ENCODE results near the gene LRP4. TPM values are rescaled to one million over a fixed set of nuclear protein-coding genes. Genes with fewer than 3 reads are reported as not detected.
"Not testable (repeated sequence)": the region's sequence is repeated elsewhere in the genome, so short reads cannot be mapped to it uniquely, and the experiment has no call there.

The LRP4 gene, protein sequence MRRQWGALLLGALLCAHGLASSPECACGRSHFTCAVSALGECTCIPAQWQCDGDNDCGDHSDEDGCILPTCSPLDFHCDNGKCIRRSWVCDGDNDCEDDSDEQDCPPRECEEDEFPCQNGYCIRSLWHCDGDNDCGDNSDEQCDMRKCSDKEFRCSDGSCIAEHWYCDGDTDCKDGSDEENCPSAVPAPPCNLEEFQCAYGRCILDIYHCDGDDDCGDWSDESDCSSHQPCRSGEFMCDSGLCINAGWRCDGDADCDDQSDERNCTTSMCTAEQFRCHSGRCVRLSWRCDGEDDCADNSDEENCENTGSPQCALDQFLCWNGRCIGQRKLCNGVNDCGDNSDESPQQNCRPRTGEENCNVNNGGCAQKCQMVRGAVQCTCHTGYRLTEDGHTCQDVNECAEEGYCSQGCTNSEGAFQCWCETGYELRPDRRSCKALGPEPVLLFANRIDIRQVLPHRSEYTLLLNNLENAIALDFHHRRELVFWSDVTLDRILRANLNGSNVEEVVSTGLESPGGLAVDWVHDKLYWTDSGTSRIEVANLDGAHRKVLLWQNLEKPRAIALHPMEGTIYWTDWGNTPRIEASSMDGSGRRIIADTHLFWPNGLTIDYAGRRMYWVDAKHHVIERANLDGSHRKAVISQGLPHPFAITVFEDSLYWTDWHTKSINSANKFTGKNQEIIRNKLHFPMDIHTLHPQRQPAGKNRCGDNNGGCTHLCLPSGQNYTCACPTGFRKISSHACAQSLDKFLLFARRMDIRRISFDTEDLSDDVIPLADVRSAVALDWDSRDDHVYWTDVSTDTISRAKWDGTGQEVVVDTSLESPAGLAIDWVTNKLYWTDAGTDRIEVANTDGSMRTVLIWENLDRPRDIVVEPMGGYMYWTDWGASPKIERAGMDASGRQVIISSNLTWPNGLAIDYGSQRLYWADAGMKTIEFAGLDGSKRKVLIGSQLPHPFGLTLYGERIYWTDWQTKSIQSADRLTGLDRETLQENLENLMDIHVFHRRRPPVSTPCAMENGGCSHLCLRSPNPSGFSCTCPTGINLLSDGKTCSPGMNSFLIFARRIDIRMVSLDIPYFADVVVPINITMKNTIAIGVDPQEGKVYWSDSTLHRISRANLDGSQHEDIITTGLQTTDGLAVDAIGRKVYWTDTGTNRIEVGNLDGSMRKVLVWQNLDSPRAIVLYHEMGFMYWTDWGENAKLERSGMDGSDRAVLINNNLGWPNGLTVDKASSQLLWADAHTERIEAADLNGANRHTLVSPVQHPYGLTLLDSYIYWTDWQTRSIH (N-terminal part only)
- 2.5 TPM for polyA plus RNA-seq (2012; ENCODE audit: insufficient read depth, insufficient read length)

DNA sequence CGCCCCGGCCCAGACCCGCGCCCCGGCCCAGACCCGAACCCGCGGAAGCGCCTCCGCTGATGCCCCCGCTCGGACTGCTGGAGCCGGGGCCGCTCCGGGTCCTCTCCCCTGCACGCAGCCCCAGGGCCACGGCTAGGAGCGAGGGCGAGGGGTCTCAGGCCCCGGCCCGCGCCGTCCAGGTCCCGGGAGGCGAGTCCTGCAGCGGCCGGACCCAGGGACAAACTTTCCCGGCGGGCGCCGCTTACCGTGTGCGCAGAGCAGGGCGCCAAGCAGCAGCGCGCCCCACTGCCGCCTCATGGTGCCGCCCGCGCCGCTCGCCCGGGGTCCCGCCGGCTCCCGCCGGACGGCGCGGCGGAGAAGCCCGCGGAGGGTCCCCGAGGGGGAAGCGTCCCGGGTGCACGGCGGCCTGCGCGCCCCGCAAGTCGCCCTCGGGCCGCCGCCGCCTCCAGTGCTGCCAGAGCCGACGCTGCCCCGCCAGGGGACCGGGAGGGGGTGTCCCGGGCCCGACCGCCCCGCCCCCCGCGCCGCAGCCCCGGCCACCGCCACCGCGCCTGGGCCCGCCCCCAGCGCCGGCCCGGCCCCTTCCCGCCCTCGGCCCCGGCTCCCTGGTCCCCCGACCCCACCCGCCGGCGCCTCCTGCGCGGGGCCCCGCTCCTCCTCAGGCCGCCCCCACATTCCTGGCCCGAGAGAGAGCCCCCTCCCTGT, at the start of gene LRP4:
Gene LRP4 (minus strand): TSS at position 468 of the 705 bp plus-strand sequence. CDS start 171 bp downstream, at position 297.
- no peak for DNase-seq (ENCODE audit: low read depth, low spot score)
- peak within 1 kb of the TSS; percentile 47 for H3K4me3 ChIP-seq (ENCODE audit: low read length)

DNA sequence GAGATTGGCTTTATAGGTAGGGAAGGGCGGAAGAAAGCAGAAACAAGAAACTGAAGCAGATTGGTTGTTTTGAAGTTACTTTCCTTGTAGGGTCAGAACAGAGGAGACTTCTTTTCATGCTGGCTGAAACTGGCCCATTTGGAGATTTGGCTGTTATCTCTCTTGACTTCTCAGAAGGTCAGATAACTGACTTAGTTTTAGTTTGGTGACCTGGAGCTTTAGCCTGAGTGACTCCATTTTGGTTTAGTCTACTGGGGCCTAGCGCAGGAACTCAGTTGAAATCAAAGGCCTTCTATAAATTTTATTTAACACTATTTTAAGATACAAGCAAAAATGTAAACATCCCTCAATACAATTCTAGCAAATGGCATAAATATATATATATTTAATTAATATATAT, 49.6 kb upstream of the LRP4 start:
- DNase-seq (ENCODE audit: low read depth, low spot score), result no peak
- no peak overlapping the region for H3K4me3 ChIP-seq (ENCODE audit: low read length)

DNA sequence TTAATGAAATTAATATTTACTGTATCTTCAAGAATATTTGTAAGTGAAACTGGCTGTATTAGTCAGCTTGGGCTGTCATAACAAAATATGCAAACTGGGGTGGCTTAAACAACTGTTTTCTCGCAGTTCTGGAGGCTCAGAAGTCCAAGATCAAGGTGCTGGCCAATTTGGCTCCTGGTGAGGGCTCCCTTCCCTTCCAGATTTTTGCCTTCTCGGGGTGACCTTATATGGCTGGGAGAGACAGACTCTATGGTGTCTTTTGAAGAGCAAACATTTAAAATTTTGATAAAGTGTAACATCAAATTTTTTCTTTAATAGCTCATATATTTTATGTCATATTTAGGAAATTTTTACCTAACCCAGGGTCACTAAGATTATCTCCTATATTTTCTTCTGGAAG, 48.4 kb upstream of the LRP4 start:
- H3K4me3 ChIP-seq (ENCODE audit: low read length), result no peak overlapping the region
- no peak for DNase-seq (ENCODE audit: low read depth, low spot score)

DNA sequence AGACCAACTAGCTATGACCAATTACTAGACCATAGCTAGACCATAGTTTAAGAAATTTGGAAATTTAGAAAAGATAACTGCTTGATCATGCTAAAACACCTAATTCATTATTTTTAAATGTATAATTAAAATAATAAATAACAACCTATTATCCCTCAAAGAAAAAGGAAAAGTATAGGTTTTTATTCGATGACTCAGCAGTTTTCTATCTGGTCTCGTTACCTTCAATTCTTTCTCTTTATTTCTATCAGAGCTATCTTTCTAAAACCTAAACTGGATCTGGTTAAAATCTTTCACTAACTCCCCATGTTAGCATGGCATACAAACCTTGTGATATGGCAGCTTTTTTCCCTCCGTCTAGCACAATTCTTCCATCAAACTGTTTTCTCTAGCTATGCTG, 45.5 kb upstream of the LRP4 start:
- no peak overlapping the region for H3K4me3 ChIP-seq (ENCODE audit: low read length)
- DNase-seq (ENCODE audit: low read depth, low spot score), result no peak

DNA sequence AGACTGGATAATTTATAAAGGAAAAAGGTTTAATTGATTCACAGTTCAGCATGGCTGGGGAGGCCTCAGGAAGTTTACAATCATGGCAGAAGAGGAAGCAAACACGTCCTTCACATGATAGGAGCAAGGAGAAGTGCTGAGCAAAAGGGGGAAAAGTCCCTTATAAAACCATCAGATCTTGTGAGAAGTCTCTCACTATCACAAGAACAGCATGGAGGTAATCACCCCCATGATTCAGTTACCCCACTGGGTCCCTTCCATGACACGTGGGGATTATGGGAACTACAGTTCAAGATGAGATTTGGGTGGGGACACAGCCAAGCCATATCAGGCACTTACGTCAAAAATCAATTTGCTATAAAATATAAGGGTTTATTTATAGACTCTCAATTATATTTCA, 43.5 kb upstream of the LRP4 start:
- DNase-seq (ENCODE audit: low read depth, low spot score); H3K4me3 ChIP-seq (ENCODE audit: low read length): not testable (repeated sequence)

DNA sequence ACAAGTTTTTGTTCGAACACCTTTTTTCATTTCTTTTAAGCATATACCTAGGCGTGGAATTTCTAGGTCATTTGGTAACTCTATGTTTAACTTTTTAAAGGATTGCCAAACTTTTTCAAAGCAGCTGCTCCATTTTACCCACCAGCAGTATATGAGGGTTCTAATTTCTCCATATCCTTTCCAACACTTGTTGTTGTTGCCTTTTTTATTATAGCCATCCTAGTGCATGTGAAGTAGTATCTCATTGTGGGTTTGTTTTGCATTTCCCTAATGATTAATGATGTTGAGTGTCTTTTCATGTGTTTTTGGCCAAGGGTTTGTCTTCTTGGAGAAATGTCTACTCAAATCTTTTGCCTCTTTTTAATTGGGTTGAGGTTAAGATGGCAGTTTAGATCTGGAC, 42.7 kb upstream of the LRP4 start:
- no peak for DNase-seq (ENCODE audit: low read depth, low spot score)
- no peak overlapping the region for H3K4me3 ChIP-seq (ENCODE audit: low read length)

DNA sequence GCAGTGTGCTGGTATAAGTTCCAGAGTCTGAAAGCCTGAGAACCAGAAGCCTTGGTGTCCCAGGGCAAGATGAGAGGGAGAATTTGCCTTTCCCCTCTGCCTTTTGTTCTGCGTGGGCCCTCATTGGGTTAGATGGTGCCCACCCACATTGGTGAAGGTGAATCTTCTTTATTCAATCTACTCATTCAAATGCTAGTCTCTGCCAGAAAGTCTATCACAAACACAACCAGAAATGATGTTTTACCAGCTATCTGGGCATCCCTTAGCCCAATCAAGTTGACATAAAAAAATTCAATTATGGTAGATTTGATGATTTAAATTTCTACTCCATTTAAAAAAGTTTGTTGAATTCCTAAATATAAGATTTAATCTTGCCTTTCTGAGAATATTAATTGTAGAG, 40.4 kb upstream of the LRP4 start:
- no peak overlapping the region for H3K4me3 ChIP-seq (ENCODE audit: low read length)
- no peak for DNase-seq (ENCODE audit: low read depth, low spot score)

DNA sequence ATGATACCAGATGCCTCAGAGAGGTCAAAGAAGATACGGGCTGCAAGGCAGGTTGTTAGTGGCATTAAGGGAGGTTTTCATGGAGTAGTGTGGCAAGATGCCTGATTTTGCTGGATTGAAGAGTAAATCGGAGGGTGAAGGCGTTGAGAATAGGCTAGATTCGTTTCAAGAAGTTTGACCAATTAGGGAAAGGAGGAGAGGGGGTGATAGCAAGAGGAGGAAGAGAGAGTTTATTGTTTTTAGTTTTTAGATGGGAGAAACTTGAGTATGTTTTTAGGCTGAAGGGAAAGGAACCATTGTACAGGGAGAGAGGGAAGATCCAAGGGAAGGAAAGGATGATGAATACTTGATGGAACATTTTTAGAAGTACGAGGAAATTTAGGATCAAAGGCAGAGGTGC, 34.7 kb upstream of the LRP4 start:
- H3K4me3 ChIP-seq (ENCODE audit: low read length), result no peak overlapping the region
- DNase-seq (ENCODE audit: low read depth, low spot score), result no peak

DNA sequence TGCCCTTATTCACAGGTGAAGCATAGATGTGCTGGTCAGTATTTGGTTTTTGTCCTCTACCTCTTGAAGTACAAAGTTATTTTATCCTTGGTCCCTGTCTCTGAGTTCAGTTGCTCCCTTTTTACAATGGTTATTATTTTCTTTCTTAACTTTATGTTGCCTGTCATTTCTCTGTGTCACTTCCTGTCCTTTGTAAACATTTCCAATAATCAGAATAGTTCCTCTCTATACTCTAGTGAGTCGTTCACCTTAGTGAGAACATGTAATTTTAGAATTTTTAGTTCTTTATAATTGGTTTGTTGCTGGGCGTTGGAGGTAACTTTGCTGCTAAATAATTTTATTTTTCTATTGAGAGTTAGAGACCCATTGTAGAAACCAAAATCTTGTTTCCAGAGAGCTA, 34.2 kb upstream of the LRP4 start:
- no peak overlapping the region for H3K4me3 ChIP-seq (ENCODE audit: low read length)
- DNase-seq (ENCODE audit: low read depth, low spot score), result no peak

DNA sequence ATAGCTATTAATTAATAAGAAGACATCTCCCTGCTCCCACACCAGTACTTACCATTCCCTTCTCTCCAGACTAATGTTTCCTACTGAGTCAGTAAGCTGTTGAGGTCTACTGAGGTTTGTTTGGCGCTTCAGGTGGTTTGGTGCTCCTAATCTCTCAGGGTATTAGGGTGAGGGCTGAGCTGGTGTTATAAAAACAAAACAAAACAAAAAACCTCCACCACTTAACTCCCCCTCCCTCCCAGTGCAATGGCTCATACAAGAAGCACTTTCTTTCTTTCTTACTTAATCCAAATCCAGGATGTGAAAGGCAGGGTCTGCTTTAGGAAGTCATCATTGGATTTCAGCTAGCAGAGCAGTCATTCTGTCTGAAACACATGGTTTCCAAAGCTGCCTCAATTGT, 33.5 kb upstream of the LRP4 start:
- no peak for DNase-seq (ENCODE audit: low read depth, low spot score)
- no peak overlapping the region for H3K4me3 ChIP-seq (ENCODE audit: low read length)

DNA sequence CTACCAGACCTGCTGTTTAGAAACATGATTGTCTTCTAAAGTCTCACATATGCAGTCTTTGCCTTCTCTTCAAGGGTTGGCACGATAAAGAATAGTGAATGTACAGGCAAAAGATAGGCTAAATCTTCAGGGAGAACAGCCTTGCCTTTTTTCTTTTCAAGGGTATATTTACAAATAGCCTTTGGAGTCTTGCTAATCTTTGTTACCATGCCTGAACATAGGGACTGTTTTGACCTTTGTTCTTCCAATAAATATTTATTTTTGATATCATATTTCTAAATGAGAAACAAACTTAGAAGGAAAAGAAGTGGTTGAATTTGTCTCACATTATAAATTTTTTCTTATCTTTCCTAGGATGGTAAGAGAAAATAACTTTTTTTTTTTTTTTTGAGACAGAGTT, 30.9 kb upstream of the LRP4 start:
- no peak overlapping the region for H3K4me3 ChIP-seq (ENCODE audit: low read length)
- DNase-seq (ENCODE audit: low read depth, low spot score), result no peak

DNA sequence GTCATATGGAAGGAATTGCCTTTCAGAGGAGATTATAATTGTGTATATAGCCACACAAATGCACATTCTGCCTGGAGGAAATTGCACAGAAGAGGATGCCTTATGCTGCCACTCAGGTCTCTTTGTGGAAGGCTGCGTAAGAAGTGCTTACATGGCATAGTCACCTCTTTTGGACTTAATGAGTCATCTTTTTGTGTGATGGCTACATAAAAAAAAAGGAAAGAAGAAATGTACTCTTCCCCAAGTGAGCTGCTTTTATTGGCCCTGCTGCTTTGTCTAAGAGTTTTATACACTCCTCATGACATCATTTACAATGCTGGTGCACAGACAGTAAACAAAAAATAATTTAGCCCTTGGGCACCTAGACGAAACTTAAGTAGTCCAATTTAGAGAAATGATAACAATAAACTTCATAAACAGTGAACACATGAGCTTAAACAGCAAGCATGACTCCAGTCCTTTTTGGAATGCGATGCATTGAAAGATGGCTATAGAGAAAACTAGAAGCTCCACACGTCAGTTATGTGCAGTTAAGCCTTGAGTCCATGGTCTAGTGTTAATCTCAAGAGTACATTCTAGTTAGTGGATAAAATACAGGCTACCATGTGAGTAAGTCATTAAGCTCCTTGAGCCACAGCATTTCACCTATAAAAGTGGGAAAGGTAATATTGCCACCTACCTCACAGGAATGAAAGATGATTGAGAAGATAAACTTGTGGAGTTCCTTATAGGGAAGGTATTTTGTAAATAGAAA, 30.2 kb upstream of the LRP4 start:
- no peak for DNase-seq (ENCODE audit: low read depth, low spot score)
- H3K4me3 ChIP-seq (ENCODE audit: low read length), result no peak overlapping the region

DNA sequence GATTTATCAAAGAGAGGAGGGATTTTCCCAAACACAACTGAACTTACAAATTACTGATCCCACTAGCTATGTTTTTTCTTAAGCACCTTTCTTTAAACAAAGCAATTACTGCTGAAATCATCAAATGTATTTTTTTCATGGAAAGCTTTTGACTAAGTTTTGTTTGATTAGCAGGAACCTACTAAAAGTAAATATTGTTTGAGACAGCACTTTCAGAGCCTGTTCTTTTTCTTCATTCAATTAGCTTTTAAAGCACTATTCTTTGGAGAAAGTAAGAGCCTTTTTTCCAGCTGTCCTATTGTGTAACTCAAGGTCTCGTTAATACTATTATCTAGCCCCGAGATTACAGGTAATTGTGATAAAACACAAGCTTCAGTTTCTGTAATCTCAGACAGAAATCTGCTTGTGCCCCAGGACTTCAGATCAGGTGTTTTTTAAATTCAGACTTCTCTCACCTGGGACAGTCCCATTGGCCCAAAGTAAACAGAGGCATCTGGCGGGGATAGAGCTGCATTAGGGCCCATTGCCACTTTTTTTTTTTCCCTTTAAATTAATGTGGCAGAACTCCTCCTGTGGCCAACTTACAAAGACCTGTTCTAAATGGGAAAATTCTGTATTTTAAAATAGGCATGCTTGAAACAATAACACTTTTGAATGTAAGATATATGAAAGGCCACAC, 29.2 kb upstream of the LRP4 start:
- DNase-seq (ENCODE audit: low read depth, low spot score), result no peak
- H3K4me3 ChIP-seq (ENCODE audit: low read length), result no peak overlapping the region

DNA sequence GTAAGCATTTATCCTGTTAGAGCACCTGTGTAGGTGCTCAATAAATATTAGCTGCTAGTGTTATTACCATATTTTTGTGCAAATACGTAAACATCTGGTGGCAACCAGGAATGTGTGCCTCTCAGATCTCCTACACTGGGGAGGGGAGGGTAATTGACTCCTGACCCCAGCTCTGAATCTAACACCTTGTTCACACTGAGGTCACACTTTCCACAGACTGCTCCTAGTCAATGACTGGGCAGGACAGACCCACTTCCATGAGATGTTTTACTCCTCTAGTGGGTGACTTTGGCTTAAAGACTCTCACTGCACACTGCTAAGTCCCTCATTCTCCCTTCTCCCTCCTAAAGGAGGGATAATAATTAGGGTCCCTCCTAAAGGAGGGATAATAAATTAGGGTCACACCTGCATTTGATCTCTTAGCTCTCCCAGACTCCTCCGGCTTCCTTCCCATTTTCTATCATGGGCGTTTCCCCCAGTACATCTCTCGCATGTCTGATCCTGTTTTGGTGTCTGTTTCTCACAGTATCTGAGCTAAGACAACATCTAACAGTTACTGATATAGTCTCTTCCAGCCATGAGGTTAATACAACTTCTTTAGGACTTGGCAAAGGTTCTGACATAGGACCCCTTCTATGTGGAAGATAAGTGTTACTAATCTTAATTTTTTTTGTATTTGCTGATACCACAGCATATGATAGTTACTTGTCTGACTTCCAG, 26.2 kb upstream of the LRP4 start:
- H3K4me3 ChIP-seq (ENCODE audit: low read length), result no peak overlapping the region
- no peak for DNase-seq (ENCODE audit: low read depth, low spot score)

DNA sequence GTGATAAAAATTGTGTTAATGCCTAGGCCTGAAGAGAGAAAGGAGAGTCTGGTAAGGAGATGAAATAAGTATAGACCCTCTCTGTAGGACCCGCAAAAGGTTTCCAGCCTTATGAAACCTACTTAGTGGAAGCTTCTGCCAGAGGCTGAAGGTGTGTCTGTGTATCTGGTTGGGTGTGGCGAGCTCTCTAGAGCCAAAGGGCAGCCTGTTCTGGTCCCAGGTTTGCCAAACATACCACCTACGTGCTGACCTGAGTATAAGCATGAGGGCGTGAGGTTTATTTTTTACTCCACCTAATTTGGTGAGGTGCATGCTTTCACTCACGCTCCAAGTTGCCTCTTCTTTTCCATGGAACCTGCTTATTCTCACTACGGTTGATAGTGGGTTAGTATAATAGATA, 23.8 kb upstream of the LRP4 start:
- no peak for DNase-seq (ENCODE audit: low read depth, low spot score)
- H3K4me3 ChIP-seq (ENCODE audit: low read length), result no peak overlapping the region

DNA sequence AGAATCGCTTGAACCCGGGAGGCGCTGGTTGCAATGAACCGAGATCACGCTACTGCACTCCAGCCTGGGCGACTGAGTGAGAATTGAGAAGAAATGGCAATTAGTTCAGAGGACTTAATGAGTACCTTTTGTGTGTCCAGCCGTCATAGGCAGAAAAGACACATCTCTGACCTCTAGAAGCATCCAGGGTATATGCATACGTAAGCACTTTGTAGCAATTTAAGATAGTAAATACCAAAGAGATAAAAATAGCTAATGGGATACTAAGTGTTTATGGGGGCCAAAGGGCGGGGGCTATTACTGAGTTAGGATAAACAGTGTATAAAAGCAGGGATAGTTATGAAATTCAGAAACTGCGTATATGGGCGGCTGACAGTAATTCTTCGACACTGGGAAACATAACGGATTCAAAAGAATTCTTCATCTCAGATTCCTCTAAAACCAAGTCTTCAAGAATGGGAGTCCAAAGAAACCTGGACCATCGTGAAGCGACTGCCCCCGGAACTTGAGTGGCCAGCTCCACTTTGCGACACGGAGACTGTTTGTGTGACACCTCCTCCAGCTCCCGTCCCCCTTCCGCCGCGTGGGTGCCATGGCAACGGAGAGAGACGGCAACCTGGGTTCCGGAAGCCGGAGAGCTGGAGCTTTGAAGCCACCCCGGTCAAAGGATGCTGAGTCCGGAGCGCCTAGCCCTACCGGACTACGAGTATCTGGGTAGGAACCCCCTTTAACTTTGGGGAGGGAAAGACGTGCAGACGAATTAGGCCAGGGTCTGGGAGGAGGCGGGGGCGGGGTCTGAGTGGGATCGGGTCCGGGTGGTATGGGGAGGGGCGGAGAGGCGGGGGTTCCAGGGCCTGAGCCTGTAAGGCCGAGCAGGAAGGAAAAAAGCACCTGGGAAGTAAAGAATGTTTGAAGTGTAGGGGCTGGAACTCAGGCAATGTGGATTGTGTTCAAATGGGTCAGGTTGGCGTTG, 18.1 kb upstream of the LRP4 start, which contains the start of gene CSTPP1:
Gene CSTPP1 (plus strand): TSS at position 624 of the 973 bp plus-strand sequence. CDS start 45 bp downstream, at position 669.
- DNase-seq (ENCODE audit: low read depth, low spot score), result peak; percentile 89
- peak within 1 kb of the TSS; percentile 78 for H3K4me3 ChIP-seq (ENCODE audit: low read length)
